HepG2 (cell line): ENCODE results near the gene HLA-DPA1.

ENCODE experiments used
- ESRRA ChIP-seq: sonication (generic); formaldehyde crosslinking; IDR thresholded peaks from 2 replicates; pipeline ENCODE4 v1.5.1; 2020; ENCODE audit warnings: mild to moderate bottlenecking, low read depth, missing genetic modification reagents
- NFIC ChIP-seq: IDR thresholded peaks from 2 replicates; pipeline ENCODE4 v1.6.1; 2012; ENCODE audit warnings: mild to moderate bottlenecking, low read length, inconsistent platforms
- SMARCC2 ChIP-seq: fragments of 450-650 bp; IDR thresholded peaks from 2 replicates; pipeline ENCODE4 v1.6.1; 2017; ENCODE audit warnings: antibody characterized with exemption, mild to moderate bottlenecking
- ZNF3 ChIP-seq: IDR thresholded peaks from 2 replicates; pipeline ENCODE4 v1.7.0; 2017; ENCODE audit warnings: inconsistent platforms
- ZNF678 ChIP-seq: sonication (generic); formaldehyde crosslinking; IDR thresholded peaks from 2 replicates; pipeline ENCODE4 v1.4.0; 2020; ENCODE audit warnings: mild to moderate bottlenecking, missing genetic modification reagents
- TF ChIP-seq, protein P1 (sequence below): sonication (generic); formaldehyde crosslinking; IDR thresholded peaks from 2 replicates; pipeline ENCODE4 v1.5.0; 2020; ENCODE audit warnings: missing genetic modification reagents
- TF ChIP-seq, protein P2 (sequence below): IDR thresholded peaks from 2 replicates; pipeline ENCODE4 v1.6.1; 2018; ENCODE audit warnings: missing genetic modification reagents

DNA sequence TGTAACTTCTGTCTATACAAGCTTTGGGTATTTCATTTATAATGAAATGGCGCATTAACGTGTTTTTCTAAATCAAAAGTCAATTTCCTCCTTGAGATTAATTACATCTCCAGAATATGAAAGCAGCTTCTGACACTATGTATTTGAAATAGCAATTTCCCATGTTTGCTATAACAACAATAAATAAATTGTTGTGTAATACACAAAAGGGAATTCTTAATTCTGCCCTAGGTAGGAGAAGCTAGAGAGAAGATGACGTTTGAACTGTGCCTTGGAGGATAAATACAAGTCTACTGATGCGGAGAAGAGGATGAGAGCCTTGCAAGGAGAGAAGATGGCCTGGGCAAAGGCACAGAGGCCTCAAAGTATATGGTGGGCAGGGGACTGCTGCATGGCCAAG, 56.4 kb downstream of the HLA-DPA1 start:
- TF ChIP-seq ESRRA (CRISPR knock-in tag) (no peak), SMARCC2 (no peak), NFIC (no peak), ZNF678 (CRISPR knock-in tag) (no peak), ZNF3 (CRISPR knock-in tag) (no peak)
- TF ChIP-seq, protein P1, sequence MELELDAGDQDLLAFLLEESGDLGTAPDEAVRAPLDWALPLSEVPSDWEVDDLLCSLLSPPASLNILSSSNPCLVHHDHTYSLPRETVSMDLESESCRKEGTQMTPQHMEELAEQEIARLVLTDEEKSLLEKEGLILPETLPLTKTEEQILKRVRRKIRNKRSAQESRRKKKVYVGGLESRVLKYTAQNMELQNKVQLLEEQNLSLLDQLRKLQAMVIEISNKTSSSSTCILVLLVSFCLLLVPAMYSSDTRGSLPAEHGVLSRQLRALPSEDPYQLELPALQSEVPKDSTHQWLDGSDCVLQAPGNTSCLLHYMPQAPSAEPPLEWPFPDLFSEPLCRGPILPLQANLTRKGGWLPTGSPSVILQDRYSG (CRISPR knock-in tag), result no peak
- TF ChIP-seq, protein P2, sequence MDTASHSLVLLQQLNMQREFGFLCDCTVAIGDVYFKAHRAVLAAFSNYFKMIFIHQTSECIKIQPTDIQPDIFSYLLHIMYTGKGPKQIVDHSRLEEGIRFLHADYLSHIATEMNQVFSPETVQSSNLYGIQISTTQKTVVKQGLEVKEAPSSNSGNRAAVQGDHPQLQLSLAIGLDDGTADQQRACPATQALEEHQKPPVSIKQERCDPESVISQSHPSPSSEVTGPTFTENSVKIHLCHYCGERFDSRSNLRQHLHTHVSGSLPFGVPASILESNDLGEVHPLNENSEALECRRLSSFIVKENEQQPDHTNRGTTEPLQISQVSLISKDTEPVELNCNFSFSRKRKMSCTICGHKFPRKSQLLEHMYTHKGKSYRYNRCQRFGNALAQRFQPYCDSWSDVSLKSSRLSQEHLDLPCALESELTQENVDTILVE, result no peak
